ENCODE results near the gene SUSD4. TPM values are rescaled to one million over a fixed set of nuclear protein-coding genes. Genes with fewer than 3 reads are reported as not detected.

The SUSD4 gene
- total RNA-seq, 2 experiments from 2014 or later: 0.17 TPM; not detected in 1

DNA sequence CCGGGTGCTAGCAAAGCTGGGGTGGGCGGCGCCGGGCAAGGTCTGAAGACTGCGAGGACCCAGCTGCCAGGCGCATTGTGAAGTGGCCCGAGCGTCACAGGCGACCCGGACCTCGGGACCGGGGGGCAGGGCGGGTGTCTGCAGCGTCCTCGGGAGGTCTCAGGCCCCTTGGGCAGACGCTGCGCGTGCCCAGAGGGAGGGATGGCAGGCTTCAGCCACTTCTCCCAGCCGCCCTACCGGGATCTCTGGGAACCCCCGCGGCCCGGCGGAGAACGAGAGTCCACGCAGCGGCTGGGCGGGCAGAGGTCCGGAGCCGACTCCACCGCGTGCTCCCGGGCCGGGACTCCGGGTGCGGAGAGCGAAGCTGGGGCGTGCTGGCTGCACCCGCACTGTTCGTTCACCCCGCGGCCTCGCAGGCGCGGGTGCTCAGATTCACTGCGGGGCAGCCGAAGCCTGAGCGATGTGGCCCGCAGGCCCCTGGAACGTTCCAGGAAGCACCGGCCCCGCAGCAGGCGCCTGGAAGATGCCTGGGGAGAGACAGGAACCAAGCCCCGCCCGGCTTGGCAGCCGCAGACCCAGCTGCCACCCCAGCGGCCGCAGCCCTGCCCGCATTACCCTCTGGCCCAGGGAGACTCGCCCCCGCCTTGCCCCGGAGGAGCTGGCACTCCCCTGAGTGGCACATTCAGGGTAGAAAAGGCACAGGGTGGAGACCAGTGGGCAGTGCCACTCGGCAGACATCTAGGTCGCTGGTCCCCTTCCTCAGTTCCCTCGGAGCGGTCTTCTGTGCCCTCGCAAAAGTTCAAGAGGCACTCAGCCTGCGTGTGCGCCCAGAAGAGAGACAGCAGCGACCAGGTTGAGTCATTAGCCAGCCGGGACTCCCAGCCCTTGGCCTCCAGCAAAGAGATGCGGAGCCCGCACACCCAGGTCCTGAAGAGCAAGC, 29.6 kb upstream of the SUSD4 start, which contains the start of gene CCDC185:
Gene CCDC185, plus strand, starts transcription at position 141 of the 940 bp plus-strand sequence. Its CDS starts 61 bp downstream, at position 202.
- POLR2A ChIA-PET: no interaction called here
- Mint-ChIP-seq H3K36me3 (no peaks in the 10 kb centered on the region), H3K9me3 (peaks cover 2% of the 10 kb centered on the region), H3K4me1 (no peaks in the 10 kb centered on the region), H3K4me3 (no peak within 1 kb of the TSS), H3K27me3 (peaks cover 22% of the 10 kb centered on the region), H3K27ac (no peak within 1 kb of the TSS)
- ATAC-seq (ENCODE audit: low read depth) (no peak), DNase-seq (no peak)

DNA sequence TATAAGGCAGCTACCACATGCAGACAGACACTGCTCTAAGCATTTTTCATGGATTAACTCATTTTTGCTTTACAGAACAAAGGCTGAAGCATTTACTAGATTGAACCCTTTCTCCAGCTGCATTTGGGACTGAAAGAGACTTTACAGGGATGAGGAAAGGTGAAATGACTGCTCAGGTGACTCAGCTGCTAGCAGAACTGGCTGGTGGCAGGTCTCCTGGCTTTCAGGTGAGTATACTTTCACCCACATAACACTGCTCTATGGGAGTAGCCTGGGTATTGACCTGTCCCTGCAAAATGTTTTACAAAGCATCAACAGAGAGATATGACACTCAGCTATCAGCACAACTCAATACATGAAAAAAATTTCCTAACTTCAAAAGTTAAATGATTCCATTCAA, 26.6 kb upstream of the SUSD4 start:
- no peak for ATAC-seq (ENCODE audit: low read depth)
- Mint-ChIP-seq H3K27me3 (peaks cover 22% of the 10 kb centered on the region), H3K4me1 (no peaks in the 10 kb centered on the region)

DNA sequence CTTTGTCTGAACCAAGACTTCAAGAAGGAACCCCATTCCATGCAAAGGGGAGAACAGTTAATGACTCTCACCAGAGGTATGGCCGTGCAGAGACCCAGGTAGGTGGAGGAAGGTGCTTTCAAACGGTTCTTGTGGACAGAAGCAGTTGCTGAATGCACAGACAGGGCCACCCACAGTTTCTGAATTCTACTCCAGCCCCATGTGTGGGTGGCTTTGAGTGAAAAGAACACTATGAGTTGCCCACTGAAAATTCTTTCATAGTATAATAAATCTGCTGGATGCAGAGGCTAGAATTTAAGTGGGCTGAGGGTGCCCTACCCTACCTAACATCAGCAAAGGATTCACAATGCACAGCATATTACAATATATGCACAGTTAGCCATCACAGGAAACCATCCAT, 22.0 kb upstream of the SUSD4 start:
- Mint-ChIP-seq H3K4me1 (no peaks in the 10 kb centered on the region), H3K27me3 (peaks cover 9% of the 10 kb centered on the region), H3K36me3 (no peaks in the 10 kb centered on the region), H3K4me3 (no peak overlapping the region), H3K9me3 (no peaks in the 10 kb centered on the region), H3K27ac (no peak overlapping the region)
- DNase-seq (no peak), ATAC-seq (ENCODE audit: low read depth) (no peak)
- POLR2A ChIA-PET: no interaction called here

More for the DNA sequence above, 26.6 kb upstream of the SUSD4 start:
- no peak for DNase-seq
- Mint-ChIP-seq H3K4me3 (no peak overlapping the region), H3K36me3 (no peaks in the 10 kb centered on the region), H3K9me3 (peaks cover 2% of the 10 kb centered on the region), H3K27ac (no peak overlapping the region)
- POLR2A ChIA-PET: no interaction called here

DNA sequence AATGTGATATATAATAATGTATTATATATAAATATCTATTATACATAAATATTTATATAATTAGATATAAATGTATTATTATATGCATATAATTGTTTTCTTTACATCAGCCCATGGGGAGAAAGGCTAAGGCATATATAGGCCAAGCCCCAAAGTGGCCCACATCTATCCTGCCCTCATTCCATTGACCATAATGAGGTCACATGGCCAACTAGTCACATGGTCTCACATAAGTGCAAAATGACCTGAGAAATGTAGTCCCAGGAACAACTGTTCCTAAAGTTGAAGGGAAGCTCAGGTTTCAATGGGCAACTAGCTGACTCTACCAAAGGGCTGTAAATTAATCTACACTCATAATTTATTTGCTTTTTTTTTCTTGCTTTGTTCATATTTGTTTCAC, 14.8 kb upstream of the SUSD4 start:
- Mint-ChIP-seq H3K36me3 (no peaks in the 10 kb centered on the region), H3K27ac (no peak overlapping the region), H3K9me3 (peaks cover 6% of the 10 kb centered on the region), H3K4me1 (no peaks in the 10 kb centered on the region), H3K27me3 (peaks cover 1% of the 10 kb centered on the region), H3K4me3 (no peak overlapping the region)
- no peak for ATAC-seq (ENCODE audit: low read depth)
- POLR2A ChIA-PET: no interaction called here
- DNase-seq: no peak

DNA sequence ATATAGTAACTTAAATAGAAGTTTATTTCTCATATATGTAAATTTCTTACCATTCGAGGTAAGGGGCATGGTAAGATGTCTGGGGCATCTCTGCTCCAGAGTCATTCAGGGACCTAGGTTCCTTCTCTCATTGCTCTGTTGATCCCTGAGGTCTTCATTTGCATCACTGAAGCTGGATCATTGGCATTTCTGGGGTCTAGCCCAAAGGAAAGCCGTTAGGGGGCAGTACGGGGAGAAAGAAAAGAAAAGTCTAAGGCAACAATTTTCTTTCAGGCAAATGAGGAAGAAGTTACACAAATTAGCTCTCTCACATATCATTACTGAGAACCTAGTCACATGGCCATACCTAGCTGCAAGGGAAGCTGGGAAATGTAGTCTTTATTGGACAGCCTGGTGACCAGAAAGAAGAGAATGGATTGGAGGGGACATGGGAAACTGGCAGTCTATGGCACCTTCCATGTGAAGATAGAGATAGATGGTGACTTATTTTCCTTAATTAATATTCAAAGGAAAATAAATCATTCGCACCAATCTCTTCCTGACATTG, 10.2 kb upstream of the SUSD4 start:
- Mint-ChIP-seq H3K27ac (no peak overlapping the region), H3K27me3 (peaks cover 12% of the 10 kb centered on the region), H3K4me3 (no peak overlapping the region), H3K4me1 (no peaks in the 10 kb centered on the region), H3K9me3 (peaks cover 6% of the 10 kb centered on the region), H3K36me3 (no peaks in the 10 kb centered on the region)
- POLR2A ChIA-PET: no interaction called here
- DNase-seq: no peak
- no peak for ATAC-seq (ENCODE audit: low read depth)

DNA sequence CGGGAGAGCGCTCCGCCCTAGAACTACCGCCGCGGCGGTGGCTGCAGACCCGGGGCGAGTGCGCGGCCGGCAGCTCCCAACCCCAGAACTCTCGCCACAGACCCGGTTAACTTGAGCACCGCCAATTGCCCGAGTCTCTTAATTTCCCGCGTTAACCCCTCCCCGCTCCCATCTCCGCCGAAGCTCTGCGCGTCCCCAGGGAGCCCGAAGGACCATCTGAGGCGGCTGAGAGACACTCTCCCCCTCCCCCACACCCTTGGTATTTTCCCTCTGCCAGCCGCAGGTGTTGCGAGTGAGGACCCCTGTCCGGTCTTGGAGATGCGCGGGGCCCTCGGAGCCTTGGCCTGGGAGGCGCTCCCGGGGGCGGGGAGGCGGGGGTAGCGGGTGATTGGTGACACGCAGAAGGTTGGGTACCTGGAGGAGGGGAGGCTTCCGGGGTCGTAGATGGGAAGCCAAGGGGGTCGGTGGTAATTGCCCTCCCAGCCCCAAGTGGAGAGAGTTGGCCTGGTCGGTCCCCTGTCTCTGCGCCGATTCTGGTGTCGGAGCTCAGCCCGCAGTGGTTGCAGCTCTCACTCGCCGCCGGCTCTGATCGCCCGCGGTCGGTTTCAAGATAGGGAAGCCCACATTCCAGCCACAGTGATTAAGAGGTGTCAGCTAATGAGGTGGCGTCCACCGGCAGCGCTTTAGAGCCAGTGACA, 858 bp upstream of the SUSD4 start:
- peak overlapping the region; percentile 60 for H3K4me3 Mint-ChIP-seq
- no peak overlapping the region for H3K27ac Mint-ChIP-seq
- POLR2A ChIA-PET: no interaction called here
- DNase-seq (peak; percentile 34), ATAC-seq (ENCODE audit: low read depth) (no peak)
- H3K4me1 Mint-ChIP-seq: peaks cover 7% of the 10 kb centered on the region
- H3K27me3 Mint-ChIP-seq: peaks cover 50% of the 10 kb centered on the region
- H3K36me3 Mint-ChIP-seq: no peaks in the 10 kb centered on the region
- no peaks in the 10 kb centered on the region for H3K9me3 Mint-ChIP-seq

DNA sequence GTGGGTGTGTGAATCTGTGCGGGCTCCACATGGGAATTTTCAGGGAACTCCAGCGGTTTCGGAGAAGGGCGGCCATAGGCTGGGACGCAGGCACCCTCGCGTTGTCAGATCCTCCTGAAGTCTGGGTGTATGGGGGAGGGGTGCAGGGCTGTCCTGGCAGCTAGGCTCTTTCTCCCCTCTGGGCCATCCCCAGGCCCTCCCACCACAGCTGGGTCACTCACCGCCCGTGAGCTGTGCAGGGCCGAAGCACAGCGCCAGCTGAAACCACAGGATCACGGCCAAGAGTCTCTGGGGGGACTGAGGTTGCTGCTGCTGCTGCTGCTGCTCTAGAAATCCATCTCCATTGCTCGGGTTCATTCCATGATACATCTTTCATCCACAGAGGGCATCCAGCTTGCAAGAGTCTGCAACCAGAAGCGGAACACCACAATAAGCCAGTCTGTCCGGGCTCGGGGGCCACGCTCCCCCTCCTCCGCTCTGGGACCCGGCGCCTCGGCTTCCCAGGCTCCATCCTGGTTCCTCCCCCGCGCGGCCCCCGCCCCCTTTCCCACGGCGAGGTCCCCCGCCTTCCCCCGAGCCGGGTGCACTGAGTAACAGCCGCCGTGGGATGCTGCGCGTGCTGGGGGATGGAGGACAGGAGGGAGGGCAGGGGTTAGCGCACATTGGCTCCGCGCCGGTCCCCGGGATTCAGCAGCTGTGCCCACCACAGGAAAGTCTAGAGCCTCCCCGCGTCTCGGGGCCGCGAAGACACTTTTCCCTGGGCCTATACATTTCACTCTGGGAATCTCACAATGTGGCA, 720 bp downstream of the SUSD4 start:
- Mint-ChIP-seq H3K4me3 (peak overlapping the region; percentile 85), H3K36me3 (no peaks in the 10 kb centered on the region), H3K27ac (no peak overlapping the region), H3K9me3 (no peaks in the 10 kb centered on the region), H3K27me3 (peaks cover 59% of the 10 kb centered on the region), H3K4me1 (peaks cover 7% of the 10 kb centered on the region)
- DNase-seq: peak; percentile 37
- POLR2A ChIA-PET: interaction anchor here (0.7 to 1.2 kb wide), 2 partner anchors 220 to 1022 kb away, joined by 3 read pairs; partner anchors contain the start of gene TLR5
- ATAC-seq (ENCODE audit: low read depth): no peak

DNA sequence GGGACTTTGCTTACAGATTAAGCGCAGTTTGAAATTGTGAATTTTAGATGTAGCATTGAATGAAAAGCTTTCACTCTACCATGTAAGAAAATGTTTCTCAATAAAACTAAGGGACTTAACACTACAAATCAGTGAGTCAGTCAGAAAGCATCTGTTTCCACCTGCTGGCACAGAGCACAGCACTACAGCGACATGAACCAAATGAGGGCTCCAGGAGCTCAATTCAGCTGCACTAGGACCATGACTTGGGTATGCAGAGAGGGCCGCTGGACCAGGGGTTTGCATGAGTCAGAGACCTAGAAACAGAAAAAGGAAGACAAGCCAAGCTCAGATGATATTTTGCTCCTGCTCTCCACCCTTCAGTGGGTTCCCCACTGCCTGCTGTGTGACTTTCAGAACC, 5.2 kb downstream of the SUSD4 start:
- DNase-seq: no peak
- H3K4me1 Mint-ChIP-seq: peaks cover 6% of the 10 kb centered on the region
- ATAC-seq (ENCODE audit: low read depth): no peak
- POLR2A ChIA-PET: no interaction called here
- no peaks in the 10 kb centered on the region for H3K9me3 Mint-ChIP-seq
- H3K4me3 Mint-ChIP-seq: no peak overlapping the region
- no peaks in the 10 kb centered on the region for H3K36me3 Mint-ChIP-seq
- H3K27ac Mint-ChIP-seq: no peak overlapping the region
- peaks cover 41% of the 10 kb centered on the region for H3K27me3 Mint-ChIP-seq

DNA sequence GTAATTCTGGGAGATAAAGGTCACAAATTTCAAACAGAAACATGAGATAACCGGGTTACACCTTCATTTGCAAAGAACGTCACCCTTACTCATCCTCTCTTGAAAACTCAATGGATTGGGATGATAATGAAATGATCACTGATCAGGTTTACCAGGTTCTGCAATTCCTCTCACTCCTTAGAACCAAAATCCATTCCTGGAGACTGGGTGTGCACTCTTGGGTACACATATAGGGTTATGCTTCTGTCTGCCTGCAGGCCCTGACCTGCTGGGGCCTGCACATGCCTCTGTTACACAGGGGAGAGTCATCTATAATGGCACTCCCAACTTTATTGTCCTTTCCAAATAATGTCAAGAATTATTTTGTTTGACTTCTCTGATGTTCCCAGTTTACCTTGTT, 8.3 kb downstream of the SUSD4 start:
- H3K4me1 Mint-ChIP-seq: no peaks in the 10 kb centered on the region
- no peaks in the 10 kb centered on the region for H3K9me3 Mint-ChIP-seq
- H3K27me3 Mint-ChIP-seq: peaks cover 19% of the 10 kb centered on the region
- no peak overlapping the region for H3K4me3 Mint-ChIP-seq
- no peaks in the 10 kb centered on the region for H3K36me3 Mint-ChIP-seq
- no peak for DNase-seq
- H3K27ac Mint-ChIP-seq: no peak overlapping the region
- POLR2A ChIA-PET: no interaction called here
- ATAC-seq (ENCODE audit: low read depth): no peak

DNA sequence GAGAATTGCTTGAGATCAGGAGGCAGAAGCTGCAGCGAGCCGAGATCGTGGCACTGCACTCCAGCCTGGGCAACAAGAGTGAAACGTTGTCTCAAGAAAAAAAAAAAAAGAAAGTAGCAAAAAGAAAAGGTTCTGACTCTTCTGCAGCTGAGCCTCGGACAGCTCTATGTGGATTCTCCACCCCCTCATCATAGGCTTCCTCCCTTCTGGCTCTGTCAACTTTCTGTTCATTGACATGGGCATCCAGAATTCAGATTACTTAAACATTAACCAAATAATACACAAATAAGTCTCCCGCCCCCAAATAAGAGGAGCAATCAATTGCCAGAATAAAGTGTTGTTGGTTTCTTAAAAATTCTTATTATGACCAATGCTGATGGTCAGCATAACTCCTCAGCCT, 10.0 kb downstream of the SUSD4 start:
- H3K9me3 Mint-ChIP-seq: no peaks in the 10 kb centered on the region
- POLR2A ChIA-PET: no interaction called here

DNA sequence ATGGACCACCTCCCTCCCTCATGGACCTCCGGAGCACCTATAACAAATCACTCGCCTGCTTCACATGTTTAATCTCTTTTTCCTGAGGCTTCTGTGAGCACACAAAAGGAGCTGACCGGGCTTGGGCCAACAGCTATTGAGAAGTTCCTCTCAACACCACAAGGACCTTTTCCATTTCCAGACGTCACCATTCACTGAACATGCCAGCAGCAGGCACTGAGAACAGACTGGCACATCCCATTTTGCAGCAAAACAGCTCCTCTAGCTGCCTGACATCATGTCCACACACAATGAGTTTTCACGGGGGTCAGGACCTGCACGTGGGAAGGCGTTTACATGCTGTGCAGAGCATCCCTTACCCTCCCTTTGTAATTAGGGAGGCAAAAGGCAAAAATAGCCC, 11.0 kb downstream of the SUSD4 start:
- Mint-ChIP-seq H3K27ac (no peak overlapping the region), H3K4me1 (no peaks in the 10 kb centered on the region), H3K9me3 (no peaks in the 10 kb centered on the region), H3K27me3 (peaks cover 3% of the 10 kb centered on the region), H3K4me3 (no peak overlapping the region), H3K36me3 (no peaks in the 10 kb centered on the region)
- DNase-seq (no peak), ATAC-seq (ENCODE audit: low read depth) (no peak)
- POLR2A ChIA-PET: no interaction called here

More for the DNA sequence above, 10.0 kb downstream of the SUSD4 start:
- Mint-ChIP-seq H3K27me3 (peaks cover 7% of the 10 kb centered on the region), H3K36me3 (no peaks in the 10 kb centered on the region), H3K4me1 (no peaks in the 10 kb centered on the region), H3K4me3 (no peak overlapping the region), H3K27ac (no peak overlapping the region)
- ATAC-seq (ENCODE audit: low read depth): no peak
- DNase-seq: no peak

DNA sequence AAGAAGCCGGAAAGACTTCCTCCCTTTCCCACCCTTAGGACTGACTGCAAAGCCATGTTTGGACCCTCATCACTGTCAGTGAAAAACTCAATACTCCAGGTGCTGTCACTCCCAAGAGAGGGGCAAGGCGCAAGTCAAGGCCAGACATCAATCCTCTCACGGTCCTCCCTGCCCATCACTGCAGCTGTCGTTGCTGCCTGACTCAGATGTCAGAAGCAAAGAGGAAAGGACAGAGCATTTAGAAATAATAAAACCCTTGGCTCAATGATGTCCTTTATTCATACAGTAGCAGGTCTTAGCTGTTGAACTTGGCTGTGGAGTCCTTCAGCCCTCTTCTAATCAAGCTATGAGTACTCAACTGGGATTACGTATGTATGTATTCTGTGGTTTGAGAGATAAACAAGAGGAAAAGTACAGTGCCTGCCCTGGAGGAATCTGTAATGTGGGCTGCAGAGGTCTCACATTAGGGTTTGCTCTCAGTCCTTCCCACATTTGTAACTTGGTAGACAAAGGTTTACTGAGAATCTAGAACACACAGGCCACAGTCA, 13.5 kb downstream of the SUSD4 start:
- Mint-ChIP-seq H3K4me1 (no peaks in the 10 kb centered on the region), H3K9me3 (no peaks in the 10 kb centered on the region), H3K27me3 (peaks cover 3% of the 10 kb centered on the region), H3K36me3 (no peaks in the 10 kb centered on the region), H3K27ac (no peak overlapping the region), H3K4me3 (no peak overlapping the region)
- POLR2A ChIA-PET: no interaction called here
- DNase-seq (no peak), ATAC-seq (ENCODE audit: low read depth) (no peak)

DNA sequence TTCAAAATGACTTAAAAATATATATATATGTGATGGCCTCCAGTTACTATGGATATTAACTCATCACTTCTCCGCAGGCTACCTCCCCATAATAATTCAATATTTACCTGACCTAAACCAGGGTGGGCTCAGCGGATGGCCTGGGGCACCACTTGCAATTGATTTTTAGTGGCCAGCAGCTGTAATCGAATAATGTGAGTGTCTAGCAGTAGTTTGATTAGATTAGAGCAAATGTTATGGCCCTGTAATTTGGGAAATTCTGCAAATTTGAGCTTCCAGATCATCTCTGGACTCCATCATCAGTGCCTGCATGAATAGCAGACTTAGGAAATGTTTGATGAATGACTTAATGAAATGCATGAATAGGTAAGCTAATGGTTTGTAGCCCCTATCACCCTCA, 14.7 kb downstream of the SUSD4 start:
- Mint-ChIP-seq H3K9me3 (no peaks in the 10 kb centered on the region), H3K27me3 (peaks cover 3% of the 10 kb centered on the region)

More for the DNA sequence above, 14.7 kb downstream of the SUSD4 start:
- DNase-seq (no peak), ATAC-seq (ENCODE audit: low read depth) (no peak)
- POLR2A ChIA-PET: no interaction called here
- Mint-ChIP-seq H3K4me3 (no peak overlapping the region), H3K4me1 (no peaks in the 10 kb centered on the region), H3K27ac (no peak overlapping the region), H3K36me3 (no peaks in the 10 kb centered on the region)

Measured in activated naive CD8-positive, alpha-beta T cell treated with anti-CD3 and anti-CD28 coated beads, Interleukin-2, amount 10 ng/mL, durations not matched to agents 7 days and 5 days (primary cell).